ENCODE data around the gene ENPP7. TPM values are rescaled to one million over a fixed set of nuclear protein-coding genes. Genes with fewer than 3 reads are reported as not detected.

The ENPP7 gene
- total RNA-seq, 1 donor: not detected

- DNase-seq (ENCODE audit: low read depth): no peak
- H3K4me3 ChIP-seq (ENCODE audit: low read depth, low read length): no peak overlapping the region
- TF ChIP-seq CTCF (IDR thresholded peaks at IDR 0.05; ENCODE audit: insufficient read depth, low read depth, low read length): no peak
Measured at GRCh38 chr17:79784353-79785016, 53.7 kb downstream of the ENPP7 start.

DNA sequence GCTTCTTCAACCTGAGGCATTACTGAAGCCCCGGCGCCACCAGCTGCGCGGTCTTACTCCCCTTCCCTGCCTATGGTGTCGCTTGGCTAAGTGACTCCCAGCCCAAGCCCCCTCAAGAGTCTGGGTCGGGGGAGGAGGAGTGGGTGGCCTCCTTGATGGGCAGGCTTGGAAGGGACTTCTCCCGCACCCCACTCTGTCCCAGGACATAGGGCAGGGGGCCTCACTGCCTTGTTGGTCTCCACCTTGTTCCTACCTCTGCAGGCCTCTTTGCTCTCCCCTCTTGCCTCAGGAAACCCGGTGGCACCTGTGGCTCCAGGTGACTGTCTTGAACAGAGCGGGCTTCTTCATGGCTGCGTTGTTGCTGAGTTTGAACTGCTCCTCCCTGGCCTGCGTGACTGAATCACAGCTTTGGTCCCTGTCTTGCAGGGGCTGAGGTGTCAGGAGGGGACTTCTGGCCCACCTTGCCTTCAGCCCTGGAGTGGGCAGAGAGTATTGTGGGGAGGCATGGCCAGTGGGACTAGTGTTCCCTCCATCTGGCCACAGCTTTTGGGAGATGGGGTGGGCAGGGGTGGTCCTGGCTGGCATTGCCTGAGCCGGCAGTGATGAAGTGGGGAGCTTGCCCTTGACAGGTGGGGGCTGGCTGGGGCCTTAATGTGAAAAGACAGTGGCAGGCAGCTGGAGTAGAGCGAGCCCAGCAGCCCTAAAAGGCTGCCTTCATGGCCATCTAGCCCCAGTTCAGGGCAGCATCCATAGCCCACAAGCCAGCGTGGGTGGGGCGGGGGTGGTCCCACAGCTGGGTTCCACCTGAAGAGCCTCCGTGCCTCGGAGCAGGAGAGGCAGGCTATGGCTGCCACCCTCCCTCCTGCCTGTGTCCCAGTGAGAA, 54.5 kb downstream of the ENPP7 start:
- TF ChIP-seq CTCF (IDR thresholded peaks at IDR 0.05; ENCODE audit: insufficient read depth, low read depth, low read length): no peak
- DNase-seq (ENCODE audit: low read depth): no peak
- no peak overlapping the region for H3K4me3 ChIP-seq (ENCODE audit: low read depth, low read length)

- no peak for TF ChIP-seq CTCF (IDR thresholded peaks at IDR 0.05; ENCODE audit: insufficient read depth, low read depth, low read length)
- DNase-seq (ENCODE audit: low read depth): no peak
- H3K4me3 ChIP-seq (ENCODE audit: low read depth, low read length): no peak overlapping the region
Measured at GRCh38 chr17:79785900-79786810, 55.4 kb downstream of the ENPP7 start.

- H3K4me3 ChIP-seq (ENCODE audit: low read depth, low read length): no peak overlapping the region
- no peak for TF ChIP-seq CTCF (IDR thresholded peaks at IDR 0.05; ENCODE audit: insufficient read depth, low read depth, low read length)
- no peak for DNase-seq (ENCODE audit: low read depth)
Measured at GRCh38 chr17:79786930-79787643, 56.3 kb downstream of the ENPP7 start.

GRCh38 chr17:79788455-79788854, 57.7 kb downstream of the ENPP7 start:
- H3K4me3 ChIP-seq (ENCODE audit: low read depth, low read length): no peak overlapping the region
- no peak for DNase-seq (ENCODE audit: low read depth)
- TF ChIP-seq CTCF (IDR thresholded peaks at IDR 0.05; ENCODE audit: insufficient read depth, low read depth, low read length): no peak
